Sigmoid colon (tissue), 4 donors: ENCODE data around the gene RTKN2.

ENCODE experiments used
- POLR2A ChIP-seq, 2 donors: fragments of 450-650 bp; IDR thresholded peaks; one replicate each; pipeline ENCODE4 v1.6.1; 2016; ENCODE audit warnings: antibody characterized with exemption in 2 of 2, mild to moderate bottlenecking in 2 of 2, moderate library complexity in 2 of 2
- POLR2AphosphoS5 ChIP-seq, 4 donors: sonication (generic); formaldehyde crosslinking; IDR thresholded peaks; one replicate each; pipeline ENCODE4 v1.6.1; 2017; ENCODE audit warnings: antibody characterized with exemption in 4 of 4
- TF ChIP-seq, protein P1 (sequence below), 4 experiments: fragments of 450-650 bp in 3 of 4; fragments of 200-600 bp in 1 of 4; IDR thresholded peaks; one replicate each; pipeline ENCODE4 v1.5.1; 2016 to 2019; ENCODE audit warnings: antibody characterized with exemption in 4 of 4, mild to moderate bottlenecking in 3 of 4, moderate library complexity in 2 of 4

DNA sequence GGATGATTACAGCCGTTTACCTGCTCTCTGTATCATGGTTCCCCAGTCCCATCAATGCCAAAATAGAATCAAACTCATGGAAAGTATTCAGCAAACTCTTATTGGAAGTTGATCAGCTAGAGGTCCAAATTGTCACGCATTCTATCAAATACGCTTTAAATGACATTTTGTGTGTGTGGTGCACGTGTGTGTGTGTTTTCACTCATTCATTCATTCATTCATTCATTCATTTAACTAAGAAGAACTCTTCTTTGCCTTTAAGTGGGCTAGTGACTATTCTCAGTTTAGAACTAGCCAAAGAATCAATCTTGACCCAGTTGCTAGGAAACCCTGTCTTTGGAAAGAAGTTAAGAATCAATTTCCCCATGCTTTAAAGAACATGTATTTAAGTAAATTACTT is 102.8 kb downstream of the RTKN2 start:
- TF ChIP-seq POLR2A (IDR thresholded peaks at IDR 0.05) (no peak), POLR2AphosphoS5 (IDR thresholded peaks at IDR 0.05) (no peak)
- TF ChIP-seq, protein P1, sequence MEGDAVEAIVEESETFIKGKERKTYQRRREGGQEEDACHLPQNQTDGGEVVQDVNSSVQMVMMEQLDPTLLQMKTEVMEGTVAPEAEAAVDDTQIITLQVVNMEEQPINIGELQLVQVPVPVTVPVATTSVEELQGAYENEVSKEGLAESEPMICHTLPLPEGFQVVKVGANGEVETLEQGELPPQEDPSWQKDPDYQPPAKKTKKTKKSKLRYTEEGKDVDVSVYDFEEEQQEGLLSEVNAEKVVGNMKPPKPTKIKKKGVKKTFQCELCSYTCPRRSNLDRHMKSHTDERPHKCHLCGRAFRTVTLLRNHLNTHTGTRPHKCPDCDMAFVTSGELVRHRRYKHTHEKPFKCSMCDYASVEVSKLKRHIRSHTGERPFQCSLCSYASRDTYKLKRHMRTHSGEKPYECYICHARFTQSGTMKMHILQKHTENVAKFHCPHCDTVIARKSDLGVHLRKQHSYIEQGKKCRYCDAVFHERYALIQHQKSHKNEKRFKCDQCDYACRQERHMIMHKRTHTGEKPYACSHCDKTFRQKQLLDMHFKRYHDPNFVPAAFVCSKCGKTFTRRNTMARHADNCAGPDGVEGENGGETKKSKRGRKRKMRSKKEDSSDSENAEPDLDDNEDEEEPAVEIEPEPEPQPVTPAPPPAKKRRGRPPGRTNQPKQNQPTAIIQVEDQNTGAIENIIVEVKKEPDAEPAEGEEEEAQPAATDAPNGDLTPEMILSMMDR (IDR thresholded peaks at IDR 0.05): no peak
